H9 (cell line): ENCODE data around the gene MXRA7. TPM values are rescaled to one million over a fixed set of nuclear protein-coding genes. Genes with fewer than 3 reads are reported as not detected.

Source experiments
- DNase-seq: peaks from one replicate; pipeline ENCODE4 v3.0.0-alpha.2; 2017
- H2AFZ ChIP-seq: one replicate; pipeline ENCODE4 v1.6.1; 2013; ENCODE audit warnings: mild to moderate bottlenecking, low read length, control low read depth, moderate library complexity
- H2AK5ac ChIP-seq: 2 replicates; pipeline ENCODE4 v1.6.1; 2013; ENCODE audit warnings: low read length, control low read depth, mixed read lengths; ENCODE audit not compliant: insufficient read length
- H2BK120ac ChIP-seq: one replicate; pipeline ENCODE4 v1.6.1; 2013; ENCODE audit warnings: low read depth, mild to moderate bottlenecking, low read length, control low read depth, inconsistent platforms; ENCODE audit not compliant: poor library complexity, severe bottlenecking
- H2BK12ac ChIP-seq: 2 replicates; pipeline ENCODE4 v1.6.1; 2013; ENCODE audit warnings: low read length, control low read depth, mixed read lengths, low read depth; ENCODE audit not compliant: insufficient read length
- H2BK15ac ChIP-seq: 2 replicates; pipeline ENCODE4 v1.6.1; 2013; ENCODE audit warnings: low read depth, low read length, control low read depth
- H2BK20ac ChIP-seq: one replicate; pipeline ENCODE4 v1.6.1; 2013; ENCODE audit warnings: low read depth, mild to moderate bottlenecking, low read length, control low read depth, inconsistent platforms; ENCODE audit not compliant: poor library complexity, severe bottlenecking
- H2BK5ac ChIP-seq: 2 replicates; pipeline ENCODE4 v1.6.1; 2013; ENCODE audit warnings: low read length, control low read depth, mixed read lengths; ENCODE audit not compliant: insufficient read length
- H3K14ac ChIP-seq: 2 replicates; pipeline ENCODE4 v1.6.1; 2013; ENCODE audit warnings: low read length, control low read depth; ENCODE audit not compliant: insufficient read depth
- H3K18ac ChIP-seq: 2 replicates; pipeline ENCODE4 v1.6.1; 2013; ENCODE audit warnings: low read depth, mild to moderate bottlenecking, mixed read lengths, low read length, control low read depth; ENCODE audit not compliant: insufficient read length
- H3K23ac ChIP-seq: 2 replicates; pipeline ENCODE4 v1.6.1; 2013; ENCODE audit warnings: low read length, control low read depth, mixed read lengths, low read depth; ENCODE audit not compliant: insufficient read length
- H3K23me2 ChIP-seq: 2 replicates; pipeline ENCODE4 v1.6.1; 2013; ENCODE audit warnings: low read depth, mild to moderate bottlenecking, mixed read lengths, low read length, control low read depth; ENCODE audit not compliant: insufficient read length, poor library complexity, severe bottlenecking
- H3K27ac ChIP-seq: 2 replicates; pipeline ENCODE4 v1.5.1; 2013; ENCODE audit warnings: low read length, control low read depth, mixed read lengths, low read depth; ENCODE audit not compliant: insufficient read length
- H3K27me3 ChIP-seq: 2 replicates; pipeline ENCODE4 v1.6.1; 2013; ENCODE audit warnings: low read length, control low read depth, inconsistent platforms; ENCODE audit not compliant: insufficient read depth
- H3K4ac ChIP-seq: 2 replicates; pipeline ENCODE4 v1.6.1; 2013; ENCODE audit warnings: low read depth, mild to moderate bottlenecking, control low read depth, inconsistent platforms, low read length, moderate library complexity
- H3K4me1 ChIP-seq: 2 replicates; pipeline ENCODE4 v1.6.1; 2013; ENCODE audit warnings: low read length, control low read depth, inconsistent platforms; ENCODE audit not compliant: insufficient read depth
- H3K4me2 ChIP-seq: 2 replicates; pipeline ENCODE4 v1.6.1; 2013; ENCODE audit warnings: low read length, control low read depth, mixed read lengths; ENCODE audit not compliant: insufficient read length, insufficient read depth
- H3K56ac ChIP-seq: 2 replicates; pipeline ENCODE4 v1.6.1; 2013; ENCODE audit warnings: low read depth, mild to moderate bottlenecking, mixed read lengths, low read length, control low read depth; ENCODE audit not compliant: insufficient read length
- H3K79me1 ChIP-seq: 2 replicates; pipeline ENCODE4 v1.6.1; 2013; ENCODE audit warnings: low read depth, mild to moderate bottlenecking, moderate library complexity, low read length, control low read depth, inconsistent platforms; ENCODE audit not compliant: insufficient read depth, poor library complexity, severe bottlenecking
- H3K79me2 ChIP-seq: 2 replicates; pipeline ENCODE4 v1.6.1; 2013; ENCODE audit warnings: low read length, control low read depth, inconsistent platforms; ENCODE audit not compliant: insufficient read depth
- H3K9ac ChIP-seq: 2 replicates; pipeline ENCODE4 v1.6.1; 2013; ENCODE audit warnings: low read length, control low read depth, mixed read lengths; ENCODE audit not compliant: insufficient read length; ENCODE audit errors: extremely low read depth
- H3K9me3 ChIP-seq: one replicate; pipeline ENCODE4 v1.6.1; 2013; ENCODE audit warnings: low read depth, low read length, inconsistent platforms; ENCODE audit not compliant: control insufficient read depth
- H3T11ph ChIP-seq: one replicate; pipeline ENCODE4 v1.6.1; 2013; ENCODE audit warnings: mild to moderate bottlenecking, low read length, control low read depth, inconsistent platforms
- H4K20me1 ChIP-seq: one replicate; pipeline ENCODE4 v1.6.1; 2013; ENCODE audit not compliant: control insufficient read depth, insufficient read length, insufficient read depth
- H4K5ac ChIP-seq: 2 replicates; pipeline ENCODE4 v1.6.1; 2013; ENCODE audit warnings: low read depth, mild to moderate bottlenecking, mixed read lengths, low read length, control low read depth; ENCODE audit not compliant: insufficient read length
- H4K8ac ChIP-seq: replicated peaks from 2 replicates; pipeline ENCODE4 v1.6.1; 2013; ENCODE audit warnings: low read length, control low read depth, mixed read lengths, low read depth; ENCODE audit not compliant: insufficient read length
- H4K91ac ChIP-seq: 2 replicates; pipeline ENCODE4 v1.6.1; 2013; ENCODE audit warnings: low read depth, mild to moderate bottlenecking, moderate library complexity, mixed read lengths, low read length, control low read depth; ENCODE audit not compliant: insufficient read length
- H3K27ac Mint-ChIP-seq, 3 experiments: 2 replicates in 2 of 3; 3 replicates in 1 of 3; pipeline ENCODE4 v1.8.0; 2020 to 2021; ENCODE audit warnings: mixed read lengths in 3 of 3, mild to moderate bottlenecking in 1 of 3, moderate library complexity in 1 of 3
- H3K27me3 Mint-ChIP-seq: 2 replicates; pipeline ENCODE4 v1.8.0; 2021; ENCODE audit warnings: low read depth, mild to moderate bottlenecking, moderate library complexity, mixed read lengths
- H3K36me3 Mint-ChIP-seq, 3 experiments: 2 replicates in 2 of 3; 3 replicates in 1 of 3; pipeline ENCODE4 v1.8.0; 2020 to 2021; ENCODE audit warnings: low read depth in 3 of 3, mixed read lengths in 3 of 3; ENCODE audit not compliant: insufficient read depth in 1 of 3
- H3K4me1 Mint-ChIP-seq, 2 experiments: 2 replicates each; pipeline ENCODE4 v1.8.0; 2020; ENCODE audit warnings: mixed read lengths in 2 of 2
- H3K4me3 Mint-ChIP-seq, 2 experiments: 2 replicates in 1 of 2; 3 replicates in 1 of 2; pipeline ENCODE4 v1.8.0; 2020 to 2021; ENCODE audit warnings: mild to moderate bottlenecking in 2 of 2, mixed read lengths in 2 of 2, moderate library complexity in 1 of 2
- H3K9me3 Mint-ChIP-seq, 2 experiments: 2 replicates in 1 of 2; 3 replicates in 1 of 2; pipeline ENCODE4 v1.8.0; 2020; ENCODE audit warnings: mild to moderate bottlenecking in 2 of 2, mixed read lengths in 2 of 2, moderate library complexity in 1 of 2
- CTCF ChIP-seq: fragments of 200-600 bp; sonication (generic); conservative IDR thresholded peaks from 3 replicates; pipeline ENCODE4 v1.8.0; 2021; ENCODE audit warnings: antibody characterized with exemption, mild to moderate bottlenecking
- WGBS: extraction: QIAGEN DNeasy Blood & Tissue Kit; methylation state at CpG from one replicate; pipeline ENCODE4 v1.1.7; 2013; ENCODE audit warnings: missing lambda C conversion rate, low lambda C conversion rate, mixed read lengths; ENCODE audit not compliant: insufficient read length; ENCODE audit errors: extremely low coverage; 5-methylcytosine and 5-hydroxymethylcytosine counted together
- total RNA-seq: library from RNA; stranded (reverse); gene quantifications from 2 replicates; pipeline ENCODE4 v1.2.1, GENCODE V29; 2021

Gene MXRA7
- total RNA-seq, 1 experiment from 2014 or later: 28.2 TPM

GRCh38 chr17:76672892-76673291, 37.9 kb downstream of the MXRA7 start:
- Histone ChIP-seq H4K20me1 (peaks cover 2% of the 10 kb centered on the region), H2AK5ac (no peak overlapping the region), H2BK12ac (peak overlapping the region; percentile 43), H4K8ac (no peak overlapping the region), H3K56ac (no peak overlapping the region), H3K79me2 (no peaks in the 10 kb centered on the region), H2BK15ac (peak overlapping the region; percentile 56; the same call in 1 of the 2 replicates), H3K79me1 (no peaks in the 10 kb centered on the region), H3K9ac (no peak overlapping the region), H3K4me2 (peak overlapping the region; percentile 96), H3K27ac (no peak overlapping the region), H3K14ac (no peak overlapping the region), H2BK120ac (no peak overlapping the region), H2BK20ac (no peak overlapping the region), H3K23me2 (peaks cover 4% of the 10 kb centered on the region), H2AFZ (no peak overlapping the region), H3K4ac (no peak overlapping the region), H2BK5ac (no peak overlapping the region), H3K4me1 (peaks cover 5% of the 10 kb centered on the region), H3T11ph (no peak overlapping the region), H3K23ac (no peak overlapping the region), H3K27me3 (no peaks in the 10 kb centered on the region), H4K5ac (no peak overlapping the region), H3K18ac (no peak overlapping the region), H4K91ac (no peak overlapping the region), H3K9me3 (no peaks in the 10 kb centered on the region)
- Mint-ChIP-seq H3K4me3 (peak overlapping the region; percentile 87 to 92), H3K36me3 (no peaks in the 10 kb centered on the region), H3K27ac (no peak overlapping the region), H3K4me1 (peaks cover 18 to 26% of the 10 kb centered on the region in 2 experiments), H3K9me3 (no peaks in the 10 kb centered on the region), H3K27me3 (no peaks in the 10 kb centered on the region; the same call in 1 of the 2 replicates)
- WGBS: no CpG with 5 or more reads among the region's 3 CpGs
- no peak for DNase-seq
- TF ChIP-seq CTCF: no peak
